ENCODE measurements around the gene RECK.

RECK gene

DNA sequence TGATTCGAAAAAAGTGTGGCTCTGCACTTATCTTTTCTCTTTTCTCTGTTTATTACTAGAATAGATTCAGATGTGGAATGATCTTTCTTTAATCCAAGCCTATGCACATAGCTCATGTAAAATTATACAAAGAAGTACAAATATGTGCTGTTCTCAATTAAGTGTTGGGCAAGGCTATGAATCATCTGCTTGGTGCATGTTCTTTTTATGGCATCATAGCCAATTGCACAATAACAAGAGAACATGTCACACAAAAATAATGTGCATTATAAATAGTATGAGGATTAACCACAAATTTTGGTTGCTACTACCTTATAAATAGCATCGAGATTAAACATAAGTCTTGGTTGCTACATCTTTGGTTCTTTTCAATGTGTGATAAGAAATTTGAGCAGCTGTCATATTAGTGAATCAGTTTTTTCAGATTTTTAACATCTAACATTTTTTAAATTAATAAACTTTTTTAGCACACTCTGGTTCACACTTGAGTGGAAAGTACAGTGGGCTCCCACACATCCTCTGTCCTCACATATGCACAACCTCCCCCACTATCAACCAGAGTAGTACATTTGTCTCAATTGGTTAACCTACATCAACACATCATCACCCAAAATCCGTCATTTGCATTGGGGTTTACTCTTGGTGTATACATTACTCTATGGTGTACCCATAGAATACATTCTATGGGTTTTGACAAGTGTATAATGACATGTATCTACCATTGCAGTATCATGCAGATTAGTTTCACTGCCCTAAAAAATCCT is 6.8 kb upstream of the RECK start:
- no peak for DNase-seq

DNA sequence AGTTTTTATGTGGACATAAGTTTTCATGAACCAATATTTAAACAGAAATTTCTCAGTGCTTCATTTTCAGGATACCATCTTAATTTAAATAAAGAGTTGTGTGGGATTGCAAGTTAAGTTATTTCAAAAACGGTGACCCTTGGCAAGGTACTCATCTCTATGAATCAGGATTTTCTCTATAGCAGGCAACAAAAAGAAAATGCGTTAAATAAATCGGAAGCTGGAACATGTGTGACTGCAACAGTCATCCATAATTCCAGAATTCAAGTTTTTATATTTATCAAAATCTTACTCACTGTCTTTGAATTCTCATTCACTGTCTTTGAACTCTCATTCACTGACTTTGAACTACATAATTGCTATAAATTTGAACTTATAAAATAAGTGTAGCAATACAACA is 5.8 kb upstream of the RECK start:
- no peak for DNase-seq

DNA sequence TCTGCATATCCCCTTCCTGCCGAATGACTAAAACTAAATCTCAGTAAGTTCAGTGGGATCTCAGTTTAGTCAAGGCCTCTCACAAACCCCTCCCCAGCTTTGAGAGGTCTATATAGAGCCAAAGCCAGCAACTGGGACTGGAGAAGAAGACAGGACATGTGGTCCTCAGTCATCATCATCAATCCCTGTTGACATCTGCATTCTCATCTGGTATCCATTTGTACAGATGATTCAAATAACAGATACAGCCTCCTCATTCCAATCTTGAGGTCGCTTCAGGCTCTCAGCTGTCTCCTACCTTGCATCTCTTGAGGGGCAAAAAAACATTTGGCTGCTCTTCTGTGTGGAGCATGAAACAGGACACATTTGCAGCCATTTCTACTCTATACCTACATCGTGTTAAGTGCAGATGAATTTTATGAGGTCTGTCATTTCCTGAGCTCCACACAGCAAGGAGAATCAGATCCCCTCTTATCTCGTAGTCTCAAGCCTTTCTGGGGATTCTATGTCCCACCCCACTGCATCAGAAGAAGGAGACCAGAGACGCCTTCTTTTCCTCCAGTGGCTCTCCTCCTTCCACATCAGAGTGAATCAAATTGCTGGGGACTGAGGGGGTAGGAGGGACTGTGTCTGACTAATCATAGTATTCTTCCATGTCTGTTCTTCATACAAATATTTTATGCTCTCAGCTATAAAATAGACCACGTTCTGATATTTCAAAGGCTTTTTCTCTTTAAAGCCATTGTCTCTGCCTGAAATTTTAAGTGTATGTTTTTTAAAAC is 4.7 kb upstream of the RECK start:
- DNase-seq = no peak

DNA sequence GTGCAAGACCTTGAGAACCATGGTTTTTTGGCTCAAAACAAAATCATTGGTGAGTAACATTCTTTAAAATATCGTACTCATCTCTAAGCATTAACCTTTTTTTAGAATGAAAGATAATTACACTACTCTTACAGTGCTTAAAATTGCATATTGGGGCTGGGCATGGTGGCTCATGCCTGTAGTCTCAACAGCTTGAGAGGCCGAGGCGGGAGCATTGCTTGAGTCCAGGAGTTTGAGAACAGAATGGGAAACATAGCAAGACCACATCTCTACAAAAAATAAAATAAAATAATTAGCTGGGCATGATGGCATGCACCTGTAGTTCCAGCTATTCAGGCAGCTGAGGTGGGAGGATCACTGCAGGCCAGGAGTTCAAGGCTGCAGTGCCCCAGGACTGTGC is 2.9 kb upstream of the RECK start:
- no peak for DNase-seq

DNA sequence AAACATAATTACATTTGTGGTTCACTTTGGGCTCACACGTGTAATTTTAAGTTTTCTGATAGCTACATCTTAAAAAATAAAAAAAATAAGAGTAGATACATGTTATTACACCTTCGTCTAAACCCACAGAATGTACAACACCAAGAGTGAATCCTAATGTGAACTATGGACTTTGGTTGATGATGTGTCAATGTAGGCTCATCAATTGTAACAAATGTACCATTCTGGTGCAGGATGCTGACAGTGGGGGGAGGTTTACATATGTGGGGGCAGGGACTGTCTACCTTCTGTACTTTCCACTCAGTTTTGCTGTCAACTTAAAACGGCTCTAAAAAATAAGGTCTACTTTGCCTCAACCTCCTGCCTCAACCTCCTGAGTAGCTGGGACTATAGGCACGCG is 2.5 kb upstream of the RECK start:
- DNase-seq = no peak

DNA sequence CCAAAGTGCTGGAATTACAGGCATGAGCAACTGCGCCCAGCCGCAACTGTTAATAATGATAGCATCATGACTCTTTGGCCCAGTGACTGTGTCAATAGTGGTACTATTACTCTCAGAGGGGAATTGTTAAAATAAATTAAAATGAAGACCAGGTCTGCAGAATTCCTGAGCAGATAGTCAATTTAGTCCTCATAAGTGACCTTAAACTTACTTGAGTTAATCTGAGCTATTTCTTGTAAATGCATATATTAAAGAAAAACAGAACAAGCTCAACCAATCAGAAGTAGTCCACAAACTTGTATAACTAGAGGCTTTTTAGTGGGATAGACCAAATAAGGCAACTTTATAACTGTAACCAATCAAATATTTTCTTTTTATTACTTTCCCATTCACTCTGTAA is 1.7 kb upstream of the RECK start:
- no peak for DNase-seq

DNA sequence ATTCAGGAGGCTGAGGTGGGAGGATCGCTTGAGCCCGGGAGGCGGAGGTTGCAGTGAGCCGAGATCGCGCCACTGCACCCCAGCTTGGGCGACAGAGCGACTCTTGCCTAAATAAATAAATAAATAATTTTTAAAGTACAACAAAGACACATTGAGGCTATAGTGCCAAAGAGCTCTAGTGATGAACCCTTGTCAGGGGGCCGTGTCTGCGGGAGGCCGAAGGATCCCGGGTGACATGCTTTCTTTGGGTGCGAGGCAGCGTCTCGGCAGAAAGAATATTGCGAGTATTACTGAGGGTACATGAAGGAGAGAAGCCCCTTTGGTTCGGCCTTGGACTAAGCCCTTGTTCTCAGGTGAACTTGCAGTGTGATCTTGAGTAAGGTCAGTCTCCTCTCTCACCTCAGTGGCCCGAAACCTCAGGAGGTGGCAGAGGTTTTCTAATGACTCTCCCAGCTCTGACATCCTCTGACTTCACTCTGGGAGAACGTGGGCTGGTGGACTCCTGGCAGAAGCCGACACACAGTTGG is 397 bp upstream of the RECK start:
- DNase-seq = no peak

DNA sequence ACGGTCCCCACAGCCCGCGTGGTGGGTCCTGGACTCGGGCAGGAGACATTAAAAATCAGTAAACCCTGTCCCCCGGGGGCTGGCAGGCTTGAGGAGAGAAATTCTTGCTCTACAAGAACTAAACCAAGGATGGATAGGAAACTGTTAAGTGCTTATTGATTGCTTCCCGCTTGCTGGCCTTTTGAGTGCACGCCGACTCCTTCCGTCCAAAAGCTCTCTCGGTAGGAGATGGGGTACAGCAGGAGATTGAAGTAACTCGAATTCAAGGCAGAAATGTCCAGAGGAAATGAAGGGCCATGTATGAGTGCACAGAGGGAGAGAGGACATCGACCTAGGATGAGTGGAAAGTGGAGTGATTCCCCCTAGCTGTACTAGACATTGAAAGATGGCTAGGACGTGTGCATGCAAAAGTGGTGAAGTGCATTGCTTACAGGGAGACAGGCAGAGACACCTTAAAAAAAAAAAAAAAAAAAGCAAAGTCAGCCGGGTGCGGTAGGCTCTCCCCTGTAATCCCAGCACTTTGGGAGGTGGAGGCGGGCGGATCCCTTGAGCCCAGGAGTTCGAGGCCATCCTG is 923 bp downstream of the RECK start:
- DNase-seq = no peak

DNA sequence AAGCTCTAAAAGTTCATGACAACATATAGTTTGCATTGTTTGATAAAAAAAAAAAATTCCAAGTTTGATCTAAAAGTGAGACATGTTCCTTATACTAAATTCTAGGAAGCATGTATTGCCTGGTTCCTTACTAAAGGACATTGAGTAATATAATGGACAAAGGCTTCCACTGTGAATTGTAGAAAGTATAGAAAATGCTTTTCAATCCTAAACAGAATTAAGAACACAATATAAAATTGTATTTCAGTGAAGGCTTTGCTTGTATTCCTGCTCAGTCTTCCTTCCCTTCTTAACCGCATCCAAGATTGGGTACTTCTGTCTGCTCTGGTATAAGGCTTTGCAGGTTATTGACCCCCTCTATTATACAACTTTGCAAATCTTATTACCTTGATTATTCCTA is 2.4 kb downstream of the RECK start:
- DNase-seq = no peak

DNA sequence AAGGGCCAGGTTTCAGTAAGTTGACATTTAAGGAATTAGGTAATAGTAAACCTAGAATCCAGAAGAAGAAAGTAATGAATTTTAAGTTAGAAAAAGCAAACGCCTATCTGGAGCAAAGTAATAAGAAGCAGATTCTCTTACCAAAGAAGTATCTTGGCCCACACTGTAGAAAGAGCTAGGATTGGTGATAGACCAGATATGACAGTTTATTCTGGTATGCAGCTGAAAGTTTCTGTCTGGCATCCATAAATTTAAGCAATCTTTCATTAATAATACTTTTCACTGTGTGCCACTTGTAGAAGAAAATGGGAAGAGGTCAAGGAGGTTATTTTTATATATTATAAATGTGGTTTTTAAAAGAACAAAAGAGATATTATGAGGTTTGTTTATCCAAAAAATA is 3.0 kb downstream of the RECK start:
- DNase-seq = no peak

DNA sequence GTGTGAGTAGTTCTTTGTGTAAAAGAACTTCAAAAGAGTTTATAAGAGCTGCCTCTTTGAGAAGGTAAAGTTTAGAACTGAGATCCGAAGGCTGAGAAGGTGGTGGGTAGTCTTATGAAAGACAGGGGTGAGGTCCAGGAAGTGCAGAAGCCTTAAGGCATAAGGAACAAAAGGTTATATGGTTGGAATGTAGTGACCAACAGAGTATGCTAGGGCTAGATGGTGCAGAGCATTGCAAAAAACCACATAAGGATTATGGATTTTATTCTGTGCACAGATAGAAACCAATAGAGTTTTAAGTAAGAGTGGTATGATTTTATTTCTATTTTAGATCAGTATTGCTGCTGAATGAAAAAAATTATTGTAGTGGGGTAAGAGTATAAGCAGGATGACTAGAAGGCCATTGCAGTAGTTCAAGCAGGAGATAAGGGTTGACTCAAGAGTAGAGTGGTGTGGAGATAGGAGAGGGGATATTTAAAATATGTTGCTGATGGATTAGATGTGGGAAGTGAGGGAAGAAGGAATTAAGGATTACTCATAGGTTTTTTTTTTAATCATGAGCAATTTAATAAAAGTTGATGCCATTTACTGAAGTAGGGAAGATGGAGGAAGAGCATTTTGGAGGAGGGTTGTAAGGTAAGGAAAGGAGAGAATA is 3.7 kb downstream of the RECK start:
- DNase-seq = no peak

DNA sequence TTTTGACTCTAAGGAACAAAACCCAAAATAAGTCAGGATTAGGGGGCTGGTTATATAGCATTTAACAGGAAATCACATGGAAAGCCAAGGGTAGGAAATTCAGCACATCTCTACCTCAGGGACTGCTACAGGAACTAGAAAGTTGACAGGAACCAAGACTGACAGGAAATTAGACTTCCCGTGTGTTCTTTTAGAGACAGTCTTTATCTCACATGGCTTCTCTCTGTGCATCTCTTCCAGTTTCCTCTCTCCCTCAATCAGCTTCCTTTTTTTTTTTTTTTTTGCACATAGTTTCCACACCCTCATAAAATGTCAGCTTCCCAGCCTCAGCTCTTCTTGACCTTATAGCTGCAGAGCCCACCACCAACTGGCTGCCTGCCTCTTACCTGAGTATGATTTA is 4.8 kb downstream of the RECK start:
- no peak for DNase-seq

DNA sequence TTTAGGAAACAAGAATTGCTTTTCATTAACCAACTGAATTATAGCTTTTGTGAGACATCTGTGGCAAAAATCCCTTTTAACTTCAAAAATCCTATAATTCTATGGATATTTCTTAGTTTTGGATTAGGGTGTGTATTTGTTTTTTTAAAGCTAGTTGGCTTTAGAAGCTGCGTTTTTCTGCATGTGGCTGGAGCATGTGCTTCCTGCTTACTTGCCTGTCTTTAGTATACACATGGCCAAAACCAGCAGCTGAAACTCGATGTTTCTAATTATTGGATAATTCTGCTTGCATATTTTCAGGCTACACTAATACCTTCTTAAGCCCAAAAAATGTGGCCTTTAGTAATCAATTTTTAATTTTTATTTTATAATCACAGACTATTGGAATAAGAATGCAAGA is 8.9 kb downstream of the RECK start:
- no peak for DNase-seq

DNA sequence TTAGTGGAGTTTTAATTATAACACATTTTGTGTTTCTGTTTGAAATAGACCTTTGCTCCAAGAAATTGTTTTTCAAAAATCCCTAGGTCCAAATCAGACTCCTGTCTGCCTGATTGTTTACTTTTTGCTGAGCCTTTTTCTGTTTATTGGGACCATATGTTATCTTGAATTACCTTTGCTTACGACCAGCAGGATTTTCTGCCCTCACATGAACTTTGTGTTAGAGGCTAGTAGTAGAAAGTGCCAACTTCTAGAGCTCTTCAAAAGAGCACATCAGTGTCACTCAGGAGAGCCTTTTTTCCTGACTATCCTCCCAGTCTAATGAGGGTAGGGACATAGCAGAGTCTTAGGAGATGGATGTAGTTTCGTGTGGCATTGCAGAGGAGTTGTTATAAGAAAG is 10.2 kb downstream of the RECK start:
- DNase-seq = no peak

DNA sequence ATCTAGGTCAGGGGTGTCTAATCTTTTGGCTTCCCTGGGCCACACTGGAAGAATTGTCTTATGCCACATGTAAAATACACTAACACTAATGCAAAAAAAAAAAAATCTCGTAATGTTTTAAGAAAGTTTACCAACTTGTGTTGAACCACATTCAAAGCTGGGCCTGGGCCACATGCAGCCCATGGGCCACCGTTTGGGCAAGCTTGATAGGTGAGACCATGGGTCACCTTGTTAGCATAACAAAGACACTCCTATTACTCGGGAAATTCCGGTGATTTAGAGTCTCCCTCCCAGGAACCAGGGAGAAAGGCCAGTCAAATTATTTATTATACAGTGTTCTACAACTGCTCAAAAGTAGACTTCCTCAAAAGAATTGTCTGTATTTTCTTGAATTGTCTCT is 12.7 kb downstream of the RECK start:
- no peak for DNase-seq

DNA sequence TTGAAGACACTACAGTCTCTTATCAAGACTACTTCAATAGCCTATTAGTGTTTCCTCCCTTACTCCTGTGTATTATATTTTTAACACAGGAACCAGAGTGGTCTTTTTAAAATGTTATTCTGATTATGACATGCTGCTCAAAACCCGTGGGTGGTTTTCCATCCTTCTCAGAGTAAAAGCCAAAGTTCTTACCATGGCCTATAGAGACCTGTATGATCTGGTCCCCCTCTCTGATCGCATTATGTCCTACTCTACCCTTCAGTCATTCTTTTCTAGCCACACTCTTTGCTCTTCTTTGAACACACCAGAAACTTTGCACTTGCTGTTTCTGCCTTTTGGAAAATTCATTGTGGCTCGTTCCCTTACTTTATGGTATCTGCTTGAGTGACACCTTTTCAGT is 13.8 kb downstream of the RECK start:
- DNase-seq = no peak

DNA sequence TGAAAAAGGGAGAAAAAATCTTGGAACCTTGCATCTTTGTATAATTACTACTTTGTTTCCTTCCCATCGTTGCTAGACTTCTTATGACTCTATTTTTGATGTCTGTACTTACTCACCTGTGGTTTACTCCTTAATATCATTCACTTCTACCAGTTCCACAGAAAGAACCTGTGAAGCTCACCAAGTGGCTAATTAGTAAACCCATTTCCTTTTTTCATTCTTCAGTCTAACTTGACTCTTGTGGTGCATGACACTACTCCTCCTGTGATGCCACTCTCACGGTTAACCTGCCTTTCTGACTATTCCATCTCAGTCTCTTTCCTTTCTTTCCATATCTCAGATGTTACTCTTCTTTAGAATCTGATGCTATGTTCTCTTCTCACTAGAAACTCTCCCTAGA is 14.6 kb downstream of the RECK start:
- DNase-seq = no peak

DNA sequence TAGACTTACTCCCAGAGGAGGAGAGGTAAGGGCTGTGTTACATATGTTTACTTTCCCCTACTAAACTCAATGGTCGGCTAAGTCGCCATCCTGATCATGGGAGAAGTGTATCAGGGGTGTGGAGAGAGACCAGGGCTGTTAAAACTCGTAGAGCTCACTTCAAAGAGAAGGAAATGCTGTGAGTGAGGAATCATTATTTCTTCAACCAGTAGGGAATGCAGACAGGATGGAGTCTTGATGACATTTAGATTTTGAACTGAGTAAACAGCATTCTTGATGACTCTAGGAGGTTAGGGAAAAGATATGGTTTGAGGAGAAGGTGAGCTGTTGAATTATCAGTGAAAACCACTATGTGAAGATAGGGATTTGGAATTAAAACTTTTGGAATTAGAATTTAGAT is 17.3 kb downstream of the RECK start:
- DNase-seq = no peak

DNA sequence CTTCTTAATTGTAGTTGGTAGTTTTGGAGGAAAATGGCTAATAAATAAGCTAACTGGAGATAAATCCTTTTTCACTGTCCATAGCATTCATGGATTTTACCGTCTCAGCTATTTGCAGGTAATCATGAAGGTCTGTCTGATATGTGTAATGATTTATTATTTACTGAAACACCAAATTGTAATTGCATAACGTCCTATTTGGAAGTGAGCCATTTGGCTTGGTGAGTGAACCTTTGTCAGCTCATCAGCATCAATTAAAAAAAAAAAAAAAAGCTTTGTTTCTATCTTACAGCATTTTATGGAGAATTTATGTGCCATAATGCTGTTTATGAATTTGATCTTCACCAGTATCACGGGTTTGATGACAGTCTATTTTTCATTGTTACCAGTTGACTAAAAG is 20.2 kb downstream of the RECK start:
- DNase-seq = no peak

DNA sequence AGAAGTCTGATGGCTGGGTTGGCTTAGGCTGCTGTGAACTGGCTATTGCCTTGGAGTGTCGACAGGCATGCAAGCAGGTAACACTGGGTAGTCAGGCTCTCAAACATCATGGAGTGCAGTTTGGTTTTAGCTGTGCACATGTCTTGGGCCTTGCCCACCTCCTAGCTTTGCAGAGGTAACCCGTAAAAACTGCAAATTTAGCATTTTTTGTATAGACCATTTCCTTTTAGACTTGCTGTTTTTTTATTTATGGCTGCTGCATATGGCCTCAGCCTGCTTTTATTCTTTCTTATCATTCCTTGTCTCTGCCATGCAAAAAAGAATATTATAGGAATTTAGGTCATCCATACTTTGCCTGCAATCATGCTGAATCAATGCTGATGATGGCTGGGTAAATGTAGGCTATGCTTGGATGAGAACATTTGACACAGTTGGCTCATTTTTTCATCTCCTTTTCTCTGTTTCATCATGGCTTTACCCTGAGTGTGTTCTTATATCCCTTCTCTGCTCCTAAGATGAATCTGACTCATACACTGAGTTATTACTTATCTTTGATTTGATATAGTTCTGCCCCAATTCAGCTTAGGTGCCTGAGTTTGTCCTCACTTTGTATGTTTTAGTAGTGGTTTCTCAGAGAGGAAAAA is 27.2 kb downstream of the RECK start:
- DNase-seq = no peak

DNA sequence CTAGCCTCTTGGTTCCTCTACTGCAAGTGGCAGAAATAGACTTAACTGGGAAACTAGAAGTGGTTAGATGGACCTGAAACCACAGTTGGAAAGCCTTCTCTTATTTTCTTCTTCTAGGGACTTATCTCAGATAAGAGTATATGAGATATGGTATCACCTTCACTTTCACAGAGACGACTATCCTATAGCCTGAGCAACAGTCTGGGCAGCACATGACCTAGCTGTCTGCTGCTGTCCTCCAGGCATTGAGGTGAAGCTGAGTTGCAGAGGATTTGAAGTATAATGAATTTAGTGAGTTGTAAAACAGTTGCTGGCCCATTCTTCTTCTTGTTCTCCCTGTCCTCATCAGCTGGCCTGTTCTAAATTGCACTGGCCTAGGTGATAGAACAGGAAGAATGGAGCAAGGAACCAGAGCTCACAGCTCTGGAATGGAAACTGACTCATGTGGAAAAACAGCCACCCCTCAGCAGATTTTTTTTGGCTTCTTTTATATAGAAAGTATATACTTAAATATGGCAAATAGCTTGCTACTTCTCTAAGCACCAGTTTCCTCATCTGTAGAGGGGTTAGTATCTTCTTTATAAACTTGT is 27.8 kb downstream of the RECK start:
- no peak for DNase-seq

DNA sequence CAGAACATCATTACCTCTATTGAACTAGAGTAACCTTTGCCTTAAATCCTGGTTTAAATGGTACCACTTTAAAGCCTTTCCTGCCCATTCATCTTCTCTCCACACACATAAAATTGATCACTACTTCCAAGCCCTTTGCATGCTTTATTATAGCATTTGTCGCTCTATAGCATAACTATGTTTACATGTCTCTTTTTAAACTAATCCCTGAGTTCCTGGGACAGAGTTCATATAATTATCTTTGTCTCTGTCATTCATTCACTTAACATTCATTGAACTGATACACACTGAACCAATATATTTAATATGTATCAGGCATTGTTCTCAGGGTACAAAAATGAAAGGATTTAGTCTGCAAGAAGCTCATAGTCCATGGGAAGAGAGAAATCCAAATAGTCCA is 37.3 kb downstream of the RECK start:
- DNase-seq = no peak
